Stimulated activated CD4-positive, alpha-beta T cell treated with anti-CD3 and anti-CD28 coated beads, TNF-alpha, amount 100 ng/mL, for 48 hours (primary cell): Measurements from ENCODE around the gene MED20.

Experiments
- DNase-seq, 3 donors: peaks; one replicate each; pipeline ENCODE4 v3.0.0-alpha.2; 2020; ENCODE audit warnings: low read depth in 3 of 3

MED20 gene

DNA sequence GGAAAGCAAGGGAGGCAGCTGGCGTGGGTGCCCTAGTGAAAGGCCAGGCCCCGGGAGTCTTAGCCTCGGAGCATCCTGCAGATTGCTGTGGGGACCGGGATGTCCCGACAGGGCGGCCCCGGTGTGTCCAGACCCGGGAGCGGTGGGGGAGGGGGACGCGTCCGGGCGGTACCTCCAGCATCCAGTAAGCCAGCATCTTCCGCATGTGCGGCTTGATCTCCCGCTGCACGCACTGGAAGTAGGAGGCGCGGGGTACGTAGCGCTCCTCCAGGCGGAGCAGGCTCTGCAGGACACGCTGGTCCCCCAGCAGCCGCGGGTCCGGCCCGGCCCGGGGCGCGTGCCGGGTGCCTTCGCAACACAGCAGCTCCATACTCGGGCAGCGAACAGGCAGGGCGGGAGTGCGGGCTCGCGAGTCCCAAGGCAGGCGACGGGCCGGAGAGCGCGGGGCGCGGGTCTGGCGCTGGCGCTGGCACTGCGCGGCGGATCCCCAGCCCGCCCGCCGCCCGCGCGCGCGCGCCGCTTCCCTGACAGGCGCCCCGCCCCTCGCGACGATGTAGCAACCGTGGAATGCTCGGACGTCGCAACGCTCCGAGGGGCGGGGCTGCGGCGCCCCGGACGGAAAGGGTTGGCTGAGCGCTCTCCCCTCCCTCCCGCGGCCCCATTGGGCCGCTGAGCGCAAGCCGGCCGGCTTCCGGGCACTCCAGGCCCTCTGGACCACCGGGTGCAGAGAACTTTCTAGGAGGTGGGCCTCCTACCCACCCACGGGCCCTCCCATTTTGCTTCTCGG lies 20.5 kb upstream of the MED20 start, which contains the start of gene CCND3:
CCND3 (minus strand) TSS at position 529 of the 787 bp plus-strand sequence; CDS start at position 370, 159 bp downstream.
- peak; percentile 81 to 92 (median 85) for DNase-seq

DNA sequence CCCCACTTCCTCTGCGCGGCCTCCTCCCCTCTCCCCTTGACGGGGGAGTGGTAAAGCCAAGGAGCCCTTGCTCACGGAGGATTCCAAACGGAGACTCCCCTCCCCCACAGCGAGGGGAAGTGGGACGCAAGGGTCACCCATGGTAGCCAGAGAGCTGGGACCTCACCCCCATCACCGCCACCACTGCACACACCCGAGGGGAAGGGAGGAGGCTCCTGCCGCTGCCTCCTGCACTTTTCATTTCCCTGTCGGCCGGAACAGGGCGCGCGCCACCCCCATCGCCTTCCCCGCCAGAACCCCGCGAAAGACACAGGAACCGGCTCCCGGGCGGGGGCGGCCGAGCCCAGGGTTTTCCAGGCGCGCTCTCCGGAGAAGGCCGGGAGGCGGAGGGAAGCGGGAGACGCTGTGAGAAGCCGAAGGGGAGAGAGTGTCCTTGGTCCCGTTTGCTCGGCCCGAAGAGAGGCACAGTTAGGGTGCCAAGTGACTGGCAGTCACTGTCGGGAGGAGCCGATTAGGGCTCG lies 19.9 kb upstream of the MED20 start:
- DNase-seq, result no peak

DNA sequence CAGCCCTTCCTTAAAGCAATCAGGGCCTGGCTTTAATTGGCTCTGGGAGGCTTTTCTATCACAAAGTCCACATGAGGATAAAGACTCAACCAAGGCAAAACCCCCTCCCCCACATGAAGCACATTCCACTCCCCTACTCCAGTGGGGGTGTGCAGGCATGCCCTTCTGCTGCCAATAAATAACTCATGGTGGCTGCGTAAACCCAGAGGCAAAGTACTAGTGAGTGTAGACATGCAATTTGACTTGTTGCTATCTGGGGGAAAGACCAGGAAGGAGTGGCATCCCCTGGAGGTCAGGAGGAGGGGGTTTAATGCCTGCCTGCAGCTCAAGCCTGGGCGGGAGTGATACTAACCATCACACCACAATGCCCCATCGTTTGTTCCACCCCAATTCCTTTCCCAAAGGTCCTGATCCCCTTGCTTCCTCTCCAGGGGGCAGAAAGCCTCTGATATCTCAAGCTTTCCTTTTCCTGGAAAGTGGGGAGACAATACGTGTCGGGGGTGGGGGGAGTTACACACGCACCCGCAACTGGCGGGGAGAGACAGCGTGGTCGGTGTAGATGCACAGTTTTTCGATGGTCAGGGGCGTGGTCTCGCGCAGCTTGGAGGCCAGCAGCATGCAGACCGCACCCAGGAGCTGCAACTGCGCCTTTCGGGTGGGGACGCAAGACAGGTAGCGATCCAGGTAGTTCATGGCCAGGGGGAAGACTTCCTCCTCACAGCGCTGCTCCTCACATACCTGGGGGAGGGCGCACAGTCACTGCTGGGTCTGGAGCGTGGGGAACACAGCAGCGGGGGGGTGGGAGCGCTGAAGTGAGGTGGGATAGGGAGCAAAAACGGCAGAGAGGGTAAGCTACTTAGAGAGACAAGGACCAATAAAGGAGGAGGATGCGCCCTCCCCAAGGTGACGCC lies 19.2 kb upstream of the MED20 start:
- no peak for DNase-seq

DNA sequence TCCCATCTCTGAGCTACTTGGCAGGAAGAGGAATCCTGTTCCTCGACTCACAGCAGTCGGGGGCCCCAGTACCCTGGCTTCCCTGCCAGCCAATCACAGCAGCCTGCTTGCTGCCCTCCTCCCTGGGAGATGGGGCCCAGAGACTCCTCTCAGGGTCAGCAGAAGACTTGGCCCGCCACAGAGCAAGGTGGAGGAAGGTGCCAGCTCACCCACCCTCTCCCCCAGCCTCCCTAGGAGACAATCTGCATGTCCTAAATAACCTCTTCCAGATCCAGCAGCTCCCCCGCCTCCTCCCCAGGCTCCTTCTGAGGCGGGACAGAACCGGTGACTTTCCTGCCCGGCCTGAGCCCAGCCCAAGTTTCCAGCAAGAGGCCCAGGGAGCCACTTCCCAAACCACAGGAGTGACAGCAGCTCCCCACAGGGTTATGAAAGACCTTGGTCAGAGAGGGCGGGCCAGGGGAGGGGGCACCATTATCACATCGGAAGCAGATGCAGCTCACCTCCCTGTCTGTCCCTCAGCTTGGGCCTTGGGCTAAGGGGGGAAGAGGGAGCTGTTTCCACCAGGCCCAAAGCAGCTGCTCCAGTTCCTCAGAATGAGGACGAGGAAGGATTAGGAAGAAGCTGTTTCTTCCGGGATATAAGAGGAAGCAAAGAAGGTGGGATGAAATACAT lies 18.4 kb upstream of the MED20 start:
- no peak for DNase-seq

DNA sequence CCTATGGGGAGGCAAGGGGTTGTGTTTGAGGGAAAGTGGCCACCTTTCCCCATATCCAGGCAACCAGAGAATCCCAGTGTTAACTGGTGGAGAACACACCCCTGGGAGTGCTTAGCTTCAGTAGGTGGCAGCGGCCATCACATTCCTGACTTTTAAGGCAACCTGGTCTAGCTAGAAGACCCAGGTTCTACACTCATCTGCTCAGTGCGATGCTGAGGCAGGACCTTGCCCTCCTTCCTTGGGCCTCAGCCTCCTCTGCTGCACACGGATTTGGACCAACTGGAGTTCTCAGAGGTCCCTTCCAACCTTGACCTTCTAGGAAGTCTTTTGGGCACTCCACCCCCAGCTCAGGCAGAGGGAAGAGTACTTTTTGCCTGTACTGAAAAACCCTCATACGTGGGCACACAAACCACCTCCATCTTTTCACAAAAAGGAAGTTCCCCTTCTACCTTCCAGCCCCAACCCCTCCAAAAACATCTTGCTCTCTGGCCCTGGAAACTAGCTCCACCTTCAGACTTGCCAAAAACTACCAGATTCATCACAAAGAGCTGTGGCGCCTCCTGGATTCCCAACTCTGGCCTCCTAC lies 17.7 kb upstream of the MED20 start:
- DNase-seq, result no peak

DNA sequence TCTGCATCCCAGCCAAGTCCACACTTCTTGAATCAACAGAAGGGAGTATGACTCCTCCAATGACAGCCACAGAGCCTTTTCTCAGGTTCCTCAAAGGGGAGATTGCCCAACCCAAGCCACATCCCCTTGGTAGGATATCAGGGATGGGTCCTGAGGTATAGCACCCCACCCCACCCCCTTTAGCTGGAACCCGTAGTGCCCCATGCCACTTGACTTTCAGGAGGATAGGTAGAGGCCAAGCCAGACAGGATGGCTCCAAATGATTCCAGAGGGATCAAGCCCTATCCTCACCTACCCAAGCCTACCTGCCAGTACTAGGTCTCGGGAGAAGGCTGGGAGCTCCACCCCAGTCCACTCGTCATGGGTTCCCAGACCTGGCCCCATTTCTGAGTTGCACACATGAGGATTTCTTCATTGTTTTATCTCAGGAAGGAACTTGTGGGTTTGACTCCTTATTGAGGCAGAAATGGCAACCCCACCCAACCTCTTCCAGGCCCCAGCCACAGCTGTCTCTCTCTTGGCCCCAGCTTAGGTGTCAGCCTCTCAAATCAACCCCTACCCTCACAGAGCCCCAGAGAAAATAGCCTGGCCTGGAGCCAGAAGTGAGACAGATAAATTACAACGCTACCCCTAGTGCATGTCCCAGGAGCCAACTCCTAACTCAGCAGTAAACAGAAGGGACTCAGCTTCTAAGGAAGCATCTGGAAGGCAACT lies 17.1 kb upstream of the MED20 start:
- DNase-seq, result no peak

DNA sequence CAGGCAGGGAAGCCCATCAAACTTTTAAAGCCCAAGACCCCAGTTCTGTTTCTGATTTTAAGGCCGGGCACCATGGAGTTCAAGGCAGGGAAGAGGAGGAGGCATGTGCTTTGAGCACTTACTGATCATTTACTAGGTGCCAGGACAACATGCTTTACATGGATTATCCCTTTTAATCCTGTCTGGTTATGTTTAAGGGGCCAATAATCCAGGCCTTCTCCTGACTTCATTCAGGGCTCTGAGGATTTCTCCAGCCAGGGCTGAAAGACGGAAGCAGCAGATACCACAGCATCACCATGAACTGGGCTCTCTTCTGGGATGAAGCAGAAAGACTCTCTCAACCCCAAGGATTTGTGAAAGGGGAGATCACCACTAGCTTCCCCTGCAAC lies 16.5 kb upstream of the MED20 start:
- DNase-seq, result no peak

DNA sequence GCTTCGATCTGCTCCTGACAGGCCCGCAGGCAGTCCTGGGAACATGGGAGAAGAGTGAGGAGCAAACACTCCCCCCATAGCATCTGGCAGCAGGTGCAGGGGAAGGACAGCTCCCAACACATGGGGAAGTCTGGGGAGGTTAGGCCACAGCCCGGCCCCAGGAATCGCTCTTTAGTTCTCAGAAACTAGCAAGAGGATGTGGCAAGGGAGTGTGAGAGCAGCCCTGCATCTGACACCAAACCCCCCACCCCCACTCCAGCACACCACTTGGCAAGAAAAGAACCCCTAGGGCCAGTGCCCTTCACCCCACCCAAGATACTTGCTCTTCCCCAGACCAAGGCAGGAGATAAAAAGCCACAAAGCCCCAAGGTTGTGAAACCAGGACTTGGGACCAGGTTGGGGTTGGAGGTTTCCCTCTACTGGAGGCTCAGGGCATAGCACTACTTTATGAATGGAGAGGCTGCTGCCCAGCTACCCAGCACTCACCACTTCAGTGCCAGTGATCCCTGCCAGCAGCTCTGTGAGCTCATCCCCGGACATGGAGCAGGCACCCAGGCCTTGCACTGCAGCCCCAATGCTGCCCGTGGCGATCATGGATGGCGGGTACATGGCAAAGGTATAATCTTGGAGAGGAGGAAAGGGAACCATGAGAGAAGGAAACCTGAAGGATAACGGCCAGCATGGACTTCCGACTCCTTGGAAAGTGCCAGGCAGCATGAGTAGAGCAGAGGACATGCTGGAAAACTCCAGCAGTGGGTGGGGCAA lies 15.3 kb upstream of the MED20 start:
- DNase-seq, result peak; percentile 51 to 59 (median 52)

DNA sequence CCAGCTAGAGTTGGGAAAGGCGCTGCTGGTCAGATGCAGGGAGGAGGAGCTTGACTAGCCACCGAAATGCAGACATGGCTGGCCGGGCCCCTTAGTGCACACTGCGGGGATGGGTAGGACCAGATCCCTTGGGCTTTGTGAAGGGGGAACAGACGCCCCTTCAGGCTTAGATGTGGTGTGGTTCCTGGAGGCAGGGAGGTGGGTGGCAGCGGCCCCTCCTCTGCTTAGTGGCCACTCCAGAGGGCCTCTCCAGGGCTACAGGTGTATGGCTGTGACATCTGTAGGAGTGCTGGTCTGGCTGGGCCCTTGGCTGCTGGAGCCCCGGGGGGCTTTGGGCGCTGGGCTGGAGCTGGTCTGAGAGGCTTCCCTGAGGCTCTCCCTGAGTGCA lies 14.7 kb upstream of the MED20 start:
- no peak for DNase-seq

DNA sequence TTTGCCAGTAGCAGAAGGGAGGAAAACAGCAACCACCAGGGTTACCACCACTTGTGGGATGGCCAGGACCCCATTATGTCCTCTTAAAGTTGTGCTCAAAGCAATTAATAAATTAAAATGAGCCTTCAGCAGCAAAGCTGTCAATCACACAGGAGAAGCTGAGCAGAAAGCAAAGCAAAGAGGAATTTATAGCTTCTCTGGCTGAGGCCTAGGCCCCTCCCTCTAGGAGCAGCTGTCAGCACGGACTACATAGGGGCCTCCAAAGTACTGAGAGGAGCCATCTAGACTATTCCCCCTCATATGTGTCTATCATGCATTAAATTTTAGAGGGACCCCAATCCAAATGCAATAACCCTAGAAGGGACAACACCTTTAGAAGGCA lies 14.2 kb upstream of the MED20 start:
- DNase-seq, result no peak

DNA sequence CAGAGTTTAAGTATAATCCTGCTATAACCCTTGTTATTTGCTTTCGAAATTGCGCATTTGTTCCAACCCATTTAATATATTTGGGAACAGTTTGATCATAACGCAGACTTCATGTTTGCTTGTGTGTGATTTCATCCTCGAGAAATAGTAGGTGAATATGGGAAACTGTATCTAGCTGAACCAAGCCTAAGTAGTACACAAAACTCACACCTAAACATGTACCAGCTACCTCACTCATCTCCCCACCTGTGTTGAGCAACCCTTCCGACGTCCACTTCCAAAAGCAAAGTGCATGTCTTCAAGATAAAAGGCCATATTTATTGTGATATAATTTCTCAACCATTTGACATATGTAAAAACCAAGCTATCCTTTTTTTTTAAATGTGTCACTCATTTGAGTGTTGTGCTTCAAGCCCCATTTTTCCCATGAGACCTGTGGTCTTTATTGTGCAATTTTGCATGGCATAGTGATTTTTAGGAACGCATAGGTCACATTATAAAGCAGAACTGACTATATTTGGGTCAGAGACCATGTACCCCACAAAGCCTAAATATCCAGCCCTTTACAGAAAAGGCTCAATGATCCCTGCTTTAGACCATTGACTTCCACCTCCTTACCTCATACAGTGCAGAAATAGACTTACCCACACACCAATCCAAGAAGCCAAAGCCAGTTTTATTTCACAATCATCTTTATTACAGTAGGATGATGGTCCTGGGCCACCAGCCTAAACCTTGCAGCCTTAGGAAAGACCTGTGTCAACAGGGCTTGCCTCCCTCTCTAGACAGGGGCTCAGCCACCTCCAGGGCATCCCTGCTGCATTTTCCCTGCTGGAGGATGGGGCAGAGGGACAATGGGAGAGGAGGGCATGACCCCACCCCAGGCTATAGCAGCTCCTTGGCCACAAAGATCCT lies 13.6 kb upstream of the MED20 start:
- no peak for DNase-seq

DNA sequence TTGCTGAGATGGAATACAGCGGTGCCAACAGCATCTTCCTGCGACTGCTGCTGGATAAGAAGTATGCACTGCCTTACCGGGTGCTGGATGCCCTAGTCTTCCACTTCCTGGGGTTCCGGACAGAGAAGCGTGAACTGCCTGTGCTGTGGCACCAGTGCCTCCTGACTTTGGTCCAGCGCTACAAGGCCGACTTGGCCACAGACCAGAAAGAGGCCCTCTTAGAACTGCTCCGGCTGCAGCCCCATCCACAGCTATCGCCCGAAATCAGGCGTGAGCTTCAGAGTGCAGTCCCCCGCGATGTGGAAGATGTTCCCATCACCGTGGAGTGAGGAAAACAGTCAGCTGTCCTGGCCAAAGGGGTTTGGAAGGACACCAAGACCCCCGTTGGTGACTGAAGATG lies 11.4 kb upstream of the MED20 start:
- no peak for DNase-seq

DNA sequence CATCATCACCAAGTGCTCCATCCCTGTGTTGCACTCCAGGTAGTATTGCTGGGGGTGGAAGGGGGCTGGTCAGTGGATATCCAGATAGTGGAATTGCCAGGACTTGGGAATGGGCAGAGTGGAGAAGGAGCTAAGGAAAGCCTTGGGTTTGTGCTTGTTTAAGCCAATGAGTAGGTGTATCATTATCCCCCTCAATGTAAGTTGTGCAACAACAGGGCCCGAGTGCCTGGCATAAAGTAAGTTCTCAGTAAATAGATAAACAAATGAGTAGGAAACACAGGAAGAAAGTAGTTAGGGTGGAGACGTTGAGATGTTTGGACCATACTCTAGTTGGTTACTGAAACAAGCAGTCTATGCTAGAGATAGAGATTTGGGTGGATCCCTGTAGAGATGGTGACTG lies 10.9 kb upstream of the MED20 start:
- no peak for DNase-seq

DNA sequence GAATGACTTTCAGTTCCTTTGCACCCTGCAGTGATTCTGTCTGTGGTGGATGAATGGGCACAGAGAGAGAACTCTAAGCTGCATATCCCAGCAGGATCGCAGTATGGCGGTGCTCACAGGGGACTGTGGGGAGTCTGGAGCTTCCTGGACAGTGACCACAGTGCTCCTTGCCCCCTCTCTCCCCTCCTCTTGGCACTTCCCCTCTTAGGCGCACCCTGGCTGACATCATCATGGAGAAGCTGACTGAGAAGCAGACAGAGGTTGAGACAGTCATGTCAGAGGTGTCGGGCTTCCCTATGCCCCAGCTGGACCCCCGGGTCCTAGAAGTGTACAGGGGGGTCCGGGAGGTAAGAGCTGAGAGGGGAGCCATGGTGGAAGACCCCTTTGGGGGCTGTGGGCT lies 9.0 kb upstream of the MED20 start:
- no peak for DNase-seq

DNA sequence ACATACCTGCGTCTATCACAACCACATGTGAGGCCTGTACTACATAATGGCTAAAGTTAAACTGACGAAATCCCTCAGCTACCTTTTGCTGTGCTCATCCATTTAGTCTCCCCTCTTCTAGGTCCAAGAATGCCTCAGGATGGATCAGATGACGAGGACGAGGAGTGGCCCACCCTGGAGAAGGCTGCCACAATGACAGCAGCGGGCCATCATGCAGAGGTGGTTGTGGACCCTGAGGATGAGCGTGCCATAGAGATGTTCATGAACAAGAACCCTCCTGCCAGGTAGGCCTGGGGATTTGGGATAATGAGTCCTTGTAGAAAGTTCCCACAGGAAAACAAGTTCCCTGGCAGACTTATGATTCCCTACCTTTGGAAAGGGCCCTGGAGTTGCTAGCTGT lies 6.3 kb upstream of the MED20 start:
- DNase-seq, result no peak

DNA sequence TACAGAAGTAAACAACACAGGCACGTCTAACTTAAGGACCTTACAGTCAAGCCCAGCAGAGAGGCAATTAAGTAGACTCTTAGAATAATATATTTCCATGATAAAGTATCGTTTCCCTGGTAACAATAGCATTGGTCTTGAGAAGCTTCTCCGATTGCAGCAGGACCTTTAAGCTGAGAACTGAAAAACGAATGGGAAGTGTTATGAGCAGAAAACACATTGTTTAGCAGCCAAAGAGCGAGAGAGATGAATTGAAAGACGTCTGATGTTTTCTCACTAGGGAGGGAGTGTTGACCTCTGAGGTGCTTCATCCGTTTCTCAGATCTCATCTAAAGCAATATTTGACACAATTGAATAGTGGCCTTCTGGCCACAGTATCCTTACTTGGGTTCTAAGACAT lies 1.2 kb upstream of the MED20 start:
- no peak for DNase-seq

DNA sequence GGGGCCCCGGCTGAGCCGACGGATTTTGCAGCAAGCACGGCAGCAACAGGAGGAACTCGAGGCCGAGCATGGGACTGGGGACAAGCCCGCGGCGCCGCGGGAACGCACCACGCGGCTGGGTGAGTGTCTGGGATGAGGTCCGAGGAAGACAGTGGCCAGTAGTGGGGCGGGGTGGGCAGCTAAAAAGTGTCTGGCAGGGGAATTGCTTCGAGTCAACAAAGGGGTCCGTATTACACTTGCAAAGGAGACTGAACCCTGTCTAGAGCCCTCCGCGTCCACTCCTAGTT lies 716 bp upstream of the MED20 start:
- DNase-seq, result peak in 1 of 3 donors; percentile 19

DNA sequence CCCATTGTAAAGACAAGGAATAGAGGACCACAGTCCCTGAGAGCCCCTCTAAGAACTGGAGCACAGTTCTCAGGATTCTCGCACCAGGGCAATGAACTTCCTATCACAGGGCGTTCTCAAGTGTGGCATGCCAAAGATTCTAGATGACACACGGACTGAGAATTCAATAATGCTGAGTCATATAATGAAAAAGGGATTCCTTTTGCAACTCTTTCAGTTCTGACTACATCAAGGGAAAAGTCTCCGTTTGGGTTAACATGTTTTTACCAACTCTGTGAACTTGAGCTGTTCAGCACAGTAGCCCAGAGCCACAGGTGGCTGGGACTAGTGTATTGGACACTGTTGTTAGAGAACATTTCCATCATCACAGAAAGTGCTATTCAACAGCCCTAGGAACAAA lies 3.4 kb downstream of the MED20 start:
- DNase-seq, result no peak

DNA sequence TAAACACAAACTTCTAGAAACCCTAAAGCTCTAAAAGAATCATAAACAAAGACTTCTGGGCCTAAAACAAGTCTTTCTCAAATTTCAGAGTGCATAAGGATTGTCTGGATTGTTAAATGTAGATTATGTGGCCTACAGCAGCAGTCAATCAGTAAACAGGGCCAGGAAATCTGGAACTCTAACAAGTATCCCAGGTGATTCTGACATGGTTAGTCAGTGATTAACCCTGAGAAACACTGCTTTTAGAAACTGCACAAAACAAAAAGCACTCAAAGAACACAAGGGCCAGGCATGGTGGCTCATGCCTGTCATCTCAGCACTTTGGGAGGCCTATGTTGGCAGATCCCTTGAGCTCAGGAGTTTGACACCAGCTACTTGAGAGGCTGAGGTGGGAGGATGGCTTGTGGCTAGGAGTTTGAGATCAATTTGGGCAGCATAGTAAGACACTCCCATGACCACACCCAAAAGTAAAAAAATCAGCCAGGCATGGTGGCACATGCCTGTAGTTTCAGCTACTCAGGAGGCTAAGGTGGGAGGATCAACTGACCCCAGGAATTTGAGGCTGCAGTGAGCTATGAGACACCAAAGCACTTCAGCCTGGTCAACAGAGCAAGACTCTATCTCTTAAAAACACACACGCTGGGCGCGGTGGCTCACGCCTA lies 5.9 kb downstream of the MED20 start:
- no peak for DNase-seq
